Measurements from ENCODE around the gene PXT1.
A peak's percentile ranks its signal among the peaks of the same experiment; 100 is the strongest.
"Not testable (repeated sequence)": the region's sequence is repeated elsewhere in the genome, so short reads cannot be mapped to it uniquely, and the experiment has no call there.

Gene PXT1

GRCh38 chr6:36413489-36414480, 28.9 kb downstream of the PXT1 start:
- intact Hi-C loops (cut with DNase I), result no loop called here
- no peak for DNase-seq

GRCh38 chr6:36409718-36410117, 32.9 kb downstream of the PXT1 start:
- DNase-seq; intact Hi-C loops (cut with DNase I): not testable (repeated sequence)

GRCh38 chr6:36404164-36404563, 38.5 kb downstream of the PXT1 start:
- no peak for DNase-seq
- intact Hi-C loops (cut with DNase I), result no loop called here

GRCh38 chr6:36402481-36402880, 40.2 kb downstream of the PXT1 start:
- intact Hi-C loops (cut with DNase I), result no loop called here
- no peak for DNase-seq

- intact Hi-C loops (cut with DNase I), result no loop called here
- peak in 3 of 42 donors; percentile 6 to 43 (median 28) for DNase-seq
Observed at GRCh38 chr6:36399970-36400369, 42.7 kb downstream of the PXT1 start.

- intact Hi-C loops (cut with DNase I), result no loop called here
- DNase-seq, result no peak
Observed at GRCh38 chr6:36392621-36393020, 50.0 kb downstream of the PXT1 start.

GRCh38 chr6:36389353-36389752, 53.3 kb downstream of the PXT1 start:
- intact Hi-C loops (cut with DNase I), result no loop called here
- no peak for DNase-seq

- DNase-seq, result peak in 31 of 42 donors; percentile 3 to 75 (median 26)
- intact Hi-C loops (cut with DNase I), result no loop called here
Observed at GRCh38 chr6:36387440-36388303, 55.0 kb downstream of the PXT1 start, which contains the start of gene ETV7. TSS of gene ETV7 (minus strand) at chr6:36387669. CDS start at chr6:36387541, 128 bp downstream.

- intact Hi-C loops (cut with DNase I), result no loop called here
- DNase-seq, result peak in 23 of 42 donors; percentile 5 to 59 (median 22)
Observed at GRCh38 chr6:36386495-36387439, 55.9 kb downstream of the PXT1 start.

- no peak for DNase-seq
- intact Hi-C loops (cut with DNase I), result no loop called here
Observed at GRCh38 chr6:36384095-36384494, 58.6 kb downstream of the PXT1 start.

- DNase-seq, result no peak
- intact Hi-C loops (cut with DNase I), result no loop called here
Observed at GRCh38 chr6:36383606-36384005, 59.0 kb downstream of the PXT1 start.

- DNase-seq, result no peak
- intact Hi-C loops (cut with DNase I), result no loop called here
Observed at GRCh38 chr6:36382976-36383375, 59.7 kb downstream of the PXT1 start.

- intact Hi-C loops (cut with DNase I), result no loop called here
- no peak for DNase-seq
Observed at GRCh38 chr6:36381502-36382389, 60.9 kb downstream of the PXT1 start.

GRCh38 chr6:36380166-36380565, 62.5 kb downstream of the PXT1 start:
- DNase-seq, result no peak
- intact Hi-C loops (cut with DNase I), result no loop called here

- intact Hi-C loops (cut with DNase I), result no loop called here
- no peak for DNase-seq
Observed at GRCh38 chr6:36378936-36379335, 63.7 kb downstream of the PXT1 start.

GRCh38 chr6:36378243-36378920, 64.3 kb downstream of the PXT1 start:
- DNase-seq, result no peak
- intact Hi-C loops (cut with DNase I), result no loop called here

- DNase-seq, result peak in 1 of 42 donors; percentile 19
- intact Hi-C loops (cut with DNase I), result no loop called here
Observed at GRCh38 chr6:36377594-36377993, 65.1 kb downstream of the PXT1 start.

Measured in head of caudate nucleus (tissue), 42 donors.